WERI-Rb-1 (cell line): ENCODE data around the gene SASH1.

Experiments used
- DNase-seq: peaks from one replicate; pipeline ENCODE4 v3.0.0-alpha.2; 2020
- H3K27ac ChIP-seq: fragments of 250-450 bp; sonication (Bioruptor Pico); 2 replicates; pipeline ENCODE4 v1.5.1; 2020; ENCODE audit warnings: mild to moderate bottlenecking, moderate library complexity
- H3K27me3 ChIP-seq: fragments of 250-450 bp; sonication (Bioruptor Pico); 2 replicates; pipeline ENCODE4 v1.5.1; 2021; ENCODE audit warnings: mild to moderate bottlenecking, low read depth, moderate library complexity; ENCODE audit not compliant: insufficient read depth, severe bottlenecking
- H3K36me3 ChIP-seq: fragments of 250-450 bp; sonication (Bioruptor Pico); 2 replicates; pipeline ENCODE4 v1.5.1; 2020; ENCODE audit warnings: mild to moderate bottlenecking, moderate library complexity
- H3K4me3 ChIP-seq: 2 replicates; pipeline ENCODE4 v1.5.1; 2011; ENCODE audit warnings: low read depth, mild to moderate bottlenecking, control low read depth, low read length
- H3K9me3 ChIP-seq: fragments of 250-450 bp; sonication (Bioruptor Pico); 2 replicates; pipeline ENCODE4 v1.5.1; 2021; ENCODE audit warnings: mild to moderate bottlenecking, moderate library complexity; ENCODE audit not compliant: severe bottlenecking
- TF ChIP-seq, protein P1 (sequence below): IDR thresholded peaks from 2 replicates; pipeline ENCODE4 v1.5.1; 2011; ENCODE audit warnings: low read depth, mild to moderate bottlenecking, control low read depth, inconsistent platforms, low read length

SASH1 gene

DNA sequence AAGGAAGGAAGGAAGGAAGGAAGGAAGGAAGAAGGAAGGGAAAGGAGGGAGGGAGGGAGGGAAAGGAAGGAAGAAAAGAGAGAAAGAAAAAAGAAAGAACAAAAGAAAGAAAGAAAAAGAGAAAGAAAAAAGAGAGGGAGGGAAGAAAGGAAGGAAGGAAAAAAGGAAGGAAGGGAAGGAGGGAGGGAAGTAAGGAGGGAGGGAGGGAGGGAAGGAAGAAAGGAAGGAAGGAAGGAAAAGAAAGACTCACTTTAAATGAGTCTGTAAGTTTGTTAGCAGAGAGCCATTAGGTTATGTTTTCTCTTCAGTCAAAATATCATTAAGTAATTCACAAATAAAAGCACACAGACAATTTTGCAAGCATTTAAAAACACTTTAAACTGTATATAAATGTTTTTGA, 44.0 kb upstream of the SASH1 start:
- Histone ChIP-seq H3K27ac (no peak overlapping the region), H3K4me3 (no peak overlapping the region), H3K9me3 (no peaks in the 10 kb centered on the region), H3K36me3 (no peaks in the 10 kb centered on the region), H3K27me3 (no peaks in the 10 kb centered on the region)
- DNase-seq: no peak
- TF ChIP-seq, protein P1, sequence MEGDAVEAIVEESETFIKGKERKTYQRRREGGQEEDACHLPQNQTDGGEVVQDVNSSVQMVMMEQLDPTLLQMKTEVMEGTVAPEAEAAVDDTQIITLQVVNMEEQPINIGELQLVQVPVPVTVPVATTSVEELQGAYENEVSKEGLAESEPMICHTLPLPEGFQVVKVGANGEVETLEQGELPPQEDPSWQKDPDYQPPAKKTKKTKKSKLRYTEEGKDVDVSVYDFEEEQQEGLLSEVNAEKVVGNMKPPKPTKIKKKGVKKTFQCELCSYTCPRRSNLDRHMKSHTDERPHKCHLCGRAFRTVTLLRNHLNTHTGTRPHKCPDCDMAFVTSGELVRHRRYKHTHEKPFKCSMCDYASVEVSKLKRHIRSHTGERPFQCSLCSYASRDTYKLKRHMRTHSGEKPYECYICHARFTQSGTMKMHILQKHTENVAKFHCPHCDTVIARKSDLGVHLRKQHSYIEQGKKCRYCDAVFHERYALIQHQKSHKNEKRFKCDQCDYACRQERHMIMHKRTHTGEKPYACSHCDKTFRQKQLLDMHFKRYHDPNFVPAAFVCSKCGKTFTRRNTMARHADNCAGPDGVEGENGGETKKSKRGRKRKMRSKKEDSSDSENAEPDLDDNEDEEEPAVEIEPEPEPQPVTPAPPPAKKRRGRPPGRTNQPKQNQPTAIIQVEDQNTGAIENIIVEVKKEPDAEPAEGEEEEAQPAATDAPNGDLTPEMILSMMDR: no peak

DNA sequence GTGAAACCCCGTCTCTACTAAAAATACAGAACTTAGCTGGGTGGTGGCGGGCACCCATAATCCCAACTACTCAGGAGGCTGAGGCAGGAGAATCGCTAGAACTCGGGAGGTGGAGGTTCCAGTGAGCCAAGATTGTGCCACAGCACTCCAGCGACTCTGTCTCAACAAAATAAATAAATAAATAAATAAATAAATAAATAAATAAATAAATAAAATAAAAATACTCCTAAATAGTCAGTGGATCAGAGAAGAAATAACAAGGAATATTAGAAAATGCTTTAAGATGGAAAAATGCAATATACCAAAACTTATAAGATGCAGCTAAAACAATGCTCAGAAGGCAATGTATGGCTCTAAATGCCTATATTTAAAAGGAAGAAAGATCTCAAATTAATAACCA, 39.0 kb upstream of the SASH1 start:
- Histone ChIP-seq H3K9me3 (no peaks in the 10 kb centered on the region), H3K36me3 (no peaks in the 10 kb centered on the region), H3K27me3 (no peaks in the 10 kb centered on the region), H3K4me3 (no peak overlapping the region), H3K27ac (no peak overlapping the region)
- DNase-seq: no peak
- TF ChIP-seq, protein P1: no peak

DNA sequence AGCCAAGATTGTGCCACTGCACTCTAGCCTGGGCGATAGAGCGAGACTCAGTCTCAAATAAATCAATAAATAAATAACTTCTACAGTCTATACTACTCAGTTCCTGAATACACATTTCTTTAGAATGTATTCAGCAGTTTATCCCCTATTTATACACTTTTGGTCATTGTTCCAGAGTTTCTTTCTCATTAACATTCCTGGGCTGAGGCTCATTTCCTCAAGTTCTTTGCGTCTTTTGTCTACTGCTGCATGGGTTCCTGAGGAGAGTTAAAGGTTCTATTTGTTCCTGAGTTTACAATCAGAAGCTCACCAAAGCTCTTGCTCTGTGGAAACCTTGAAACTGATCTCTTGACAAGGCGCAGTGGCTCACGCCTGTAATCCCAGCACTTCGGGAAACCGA, 37.7 kb upstream of the SASH1 start:
- DNase-seq: no peak
- Histone ChIP-seq H3K4me3 (no peak overlapping the region), H3K9me3 (no peaks in the 10 kb centered on the region), H3K27ac (no peak overlapping the region), H3K36me3 (no peaks in the 10 kb centered on the region), H3K27me3 (no peaks in the 10 kb centered on the region)
- TF ChIP-seq, protein P1: no peak

DNA sequence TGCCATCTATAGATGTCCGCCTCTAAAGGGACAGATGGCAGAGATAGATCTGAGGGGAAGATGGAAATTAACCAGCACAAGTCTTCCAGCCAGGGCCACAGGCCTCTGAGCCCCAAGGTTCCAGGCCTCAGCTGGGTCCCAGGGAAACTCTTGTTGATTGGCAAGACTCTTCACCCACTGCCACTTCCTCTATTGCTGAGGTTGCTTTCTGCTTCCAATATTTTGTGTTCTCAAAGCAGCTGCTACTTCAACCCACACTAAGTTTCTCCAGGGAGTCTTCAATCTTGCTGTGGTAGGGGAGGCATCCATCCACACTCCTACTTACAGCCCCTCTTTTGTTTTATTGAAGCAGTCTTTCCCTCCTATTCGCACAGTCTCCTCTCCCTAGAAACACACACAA, 36.4 kb upstream of the SASH1 start:
- H3K36me3 ChIP-seq: no peaks in the 10 kb centered on the region
- no peak overlapping the region for H3K4me3 ChIP-seq
- H3K27ac ChIP-seq: no peak overlapping the region
- DNase-seq: no peak
- H3K27me3 ChIP-seq: no peaks in the 10 kb centered on the region
- no peaks in the 10 kb centered on the region for H3K9me3 ChIP-seq
- TF ChIP-seq, protein P1: no peak

DNA sequence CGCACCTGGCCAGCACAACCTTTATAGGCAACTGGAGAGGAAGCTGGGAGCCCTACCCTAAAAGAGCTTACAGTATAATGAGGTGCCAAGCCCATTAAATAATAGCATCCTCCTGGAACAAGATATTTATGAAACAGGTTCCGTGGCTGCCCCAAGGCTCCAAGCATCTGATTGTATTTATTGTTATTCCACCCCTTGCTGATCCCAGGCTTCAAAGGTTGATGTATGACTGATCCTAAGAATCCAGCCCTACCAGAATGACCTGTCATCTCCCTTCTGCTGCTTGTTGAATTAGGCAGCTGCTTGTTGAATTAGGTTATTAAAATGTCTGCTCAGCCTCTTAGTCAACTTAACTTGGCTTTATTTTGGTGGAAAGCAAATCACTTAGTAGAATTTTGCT, 35.2 kb upstream of the SASH1 start:
- peak; percentile 23 for DNase-seq
- Histone ChIP-seq H3K4me3 (no peak overlapping the region), H3K27ac (no peak overlapping the region), H3K27me3 (no peaks in the 10 kb centered on the region), H3K9me3 (no peaks in the 10 kb centered on the region), H3K36me3 (no peaks in the 10 kb centered on the region)
- TF ChIP-seq, protein P1: no peak

DNA sequence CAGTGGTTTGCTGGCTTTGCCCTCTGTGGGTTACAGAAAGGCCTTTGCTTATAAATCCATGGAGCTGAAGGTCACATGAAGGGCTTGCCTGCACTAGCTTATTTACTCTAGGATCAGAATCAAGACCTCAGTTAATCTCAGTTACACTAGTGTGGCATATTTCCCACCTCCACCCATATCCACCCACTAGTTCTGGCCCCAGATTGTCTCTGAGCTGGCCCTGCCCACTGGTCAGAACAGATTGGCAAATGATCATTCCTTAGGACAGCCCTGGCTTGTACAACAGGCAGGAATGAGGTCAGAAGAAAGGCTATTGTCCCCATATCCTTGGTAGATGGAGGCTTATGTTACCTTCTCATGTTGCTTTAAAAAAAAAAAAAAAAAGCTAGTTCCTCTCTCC, 33.3 kb upstream of the SASH1 start:
- H3K27ac ChIP-seq: no peak overlapping the region
- H3K9me3 ChIP-seq: no peaks in the 10 kb centered on the region
- DNase-seq: peak; percentile 31
- no peaks in the 10 kb centered on the region for H3K27me3 ChIP-seq
- no peak overlapping the region for H3K4me3 ChIP-seq
- TF ChIP-seq, protein P1: no peak
- no peaks in the 10 kb centered on the region for H3K36me3 ChIP-seq
